Liver (tissue), 9 donors: ENCODE data around the gene COMP. TPM values are rescaled to one million over a fixed set of nuclear protein-coding genes. Genes with fewer than 3 reads are reported as not detected.
"Not testable (repeated sequence)": the region's sequence is repeated elsewhere in the genome, so short reads cannot be mapped to it uniquely, and the experiment has no call there.

Source experiments
- DNase-seq: peaks from one replicate; pipeline ENCODE4 v3.0.0-alpha.2; 2017; ENCODE audit warnings: low spot score
- H3K27ac ChIP-seq, 2 donors: one replicate each; pipeline ENCODE4 v1.7.0; 2013; ENCODE audit warnings: inconsistent platforms in 2 of 2, low read length in 2 of 2, control low read depth in 1 of 2, low read depth in 1 of 2, mild to moderate bottlenecking in 1 of 2
- H3K27me3 ChIP-seq, 4 donors: one replicate each; pipeline versions ENCODE4 v1.6.1 to v1.7.0; 2013; ENCODE audit warnings: low read length in 3 of 4, inconsistent platforms in 1 of 4, mild to moderate bottlenecking in 1 of 4, moderate library complexity in 1 of 4; ENCODE audit not compliant: control insufficient read depth in 4 of 4, insufficient read depth in 4 of 4
- H3K36me3 ChIP-seq, 4 donors: one replicate each; pipeline versions ENCODE4 v1.6.1 to v1.7.0; 2013; ENCODE audit warnings: low read length in 3 of 4, mild to moderate bottlenecking in 3 of 4, low read depth in 1 of 4, moderate library complexity in 1 of 4; ENCODE audit not compliant: control insufficient read depth in 4 of 4, insufficient read depth in 3 of 4
- H3K4me1 ChIP-seq, 4 donors: one replicate each; pipeline versions ENCODE4 v1.6.1 to v1.7.0; 2013; ENCODE audit warnings: low read length in 3 of 4, mild to moderate bottlenecking in 3 of 4, moderate library complexity in 1 of 4; ENCODE audit not compliant: control insufficient read depth in 4 of 4, insufficient read depth in 4 of 4
- H3K4me3 ChIP-seq, 3 donors: one replicate each; pipeline versions ENCODE4 v1.6.1 to v1.7.0; 2013; ENCODE audit warnings: low read length in 3 of 3, control low read depth in 1 of 3, low read depth in 1 of 3, mild to moderate bottlenecking in 1 of 3
- H3K9ac ChIP-seq, 2 donors: one replicate each; pipeline ENCODE4 v1.7.0; 2013; ENCODE audit warnings: low read length in 2 of 2, mild to moderate bottlenecking in 2 of 2, moderate library complexity in 2 of 2, control low read depth in 1 of 2, low read depth in 1 of 2
- H3K9me3 ChIP-seq, 4 donors: one replicate each; pipeline versions ENCODE4 v1.6.1 to v1.7.0; 2013; ENCODE audit warnings: low read length in 3 of 4; ENCODE audit not compliant: control insufficient read depth in 4 of 4
- ATF3 ChIP-seq: IDR thresholded peaks from 2 replicates; pipeline ENCODE4 v1.6.1; 2016; ENCODE audit warnings: antibody characterized with exemption
- CTCF ChIP-seq: fragments of 150-350 bp; IDR thresholded peaks from 2 replicates; pipeline ENCODE4 v1.5.1; 2017; ENCODE audit warnings: improper control_type of control experiment, low read depth, low read length; ENCODE audit not compliant: missing input control
- EGR1 ChIP-seq, 2 donors: IDR thresholded peaks; 2 replicates each; pipeline ENCODE4 v1.6.1; 2016 to 2018; ENCODE audit warnings: antibody characterized with exemption in 2 of 2, low read depth in 2 of 2
- FOXA1 ChIP-seq: IDR thresholded peaks from 2 replicates; pipeline ENCODE4 v1.6.1; 2016; ENCODE audit warnings: antibody characterized with exemption
- FOXA2 ChIP-seq: IDR thresholded peaks from 2 replicates; pipeline ENCODE4 v1.6.1; 2016; ENCODE audit warnings: antibody characterized with exemption
- GABPA ChIP-seq, 2 donors: IDR thresholded peaks in 1 of 2; conservative IDR thresholded peaks in 1 of 2; 2 replicates each; pipeline ENCODE4 v1.6.1; 2016; ENCODE audit warnings: antibody characterized with exemption in 2 of 2, mild to moderate bottlenecking in 1 of 2, moderate library complexity in 1 of 2
- HNF4A ChIP-seq, 2 donors: conservative IDR thresholded peaks; 2 replicates each; pipeline ENCODE4 v1.6.1; 2016; ENCODE audit warnings: antibody characterized with exemption in 2 of 2, mild to moderate bottlenecking in 2 of 2
- HNF4G ChIP-seq: IDR thresholded peaks from 2 replicates; pipeline ENCODE4 v1.6.1; 2016; ENCODE audit warnings: antibody characterized with exemption
- JUND ChIP-seq, 2 donors: IDR thresholded peaks; 2 replicates each; pipeline ENCODE4 v1.6.1; 2016; ENCODE audit warnings: antibody characterized with exemption in 2 of 2
- MAX ChIP-seq: IDR thresholded peaks from 2 replicates; pipeline ENCODE4 v1.6.1; 2016; ENCODE audit warnings: antibody characterized with exemption
- NR2F2 ChIP-seq: IDR thresholded peaks from 2 replicates; pipeline ENCODE4 v1.6.1; 2016; ENCODE audit warnings: antibody characterized with exemption
- RAD21 ChIP-seq, 2 donors: IDR thresholded peaks; 2 replicates each; pipeline ENCODE4 v1.6.1; 2016; ENCODE audit warnings: antibody characterized with exemption in 2 of 2, mild to moderate bottlenecking in 2 of 2
- REST ChIP-seq: IDR thresholded peaks from 2 replicates; pipeline ENCODE4 v1.6.1; 2016; ENCODE audit warnings: antibody characterized with exemption, mild to moderate bottlenecking
- RXRA ChIP-seq, 2 donors: IDR thresholded peaks; 2 replicates each; pipeline ENCODE4 v1.6.1; 2017 to 2018; ENCODE audit warnings: antibody characterized with exemption in 2 of 2, mild to moderate bottlenecking in 1 of 2
- SP1 ChIP-seq: IDR thresholded peaks from 2 replicates; pipeline ENCODE4 v1.6.1; 2018; ENCODE audit warnings: antibody characterized with exemption, mild to moderate bottlenecking
- TAF1 ChIP-seq: conservative IDR thresholded peaks from 2 replicates; pipeline ENCODE4 v1.6.1; 2016; ENCODE audit warnings: antibody characterized with exemption, mild to moderate bottlenecking
- YY1 ChIP-seq: IDR thresholded peaks from 2 replicates; pipeline ENCODE4 v1.6.1; 2016; ENCODE audit warnings: antibody characterized with exemption, mild to moderate bottlenecking
- ZBTB33 ChIP-seq: IDR thresholded peaks from 2 replicates; pipeline ENCODE4 v1.6.1; 2016; ENCODE audit warnings: antibody characterized with exemption
- WGBS: extraction: QIAGEN DNeasy Blood & Tissue Kit; methylation state at CpG from one replicate; pipeline ENCODE4 v1.1.7; 2013; 5-methylcytosine and 5-hydroxymethylcytosine counted together
- polyA plus RNA-seq, 2 donors: library from polyadenylated mRNA; stranded (reverse) in 1 of 2; unstranded in 1 of 2; fragments of 200-250 nt in 1 of 2; fragments of >200 nt in 1 of 2; fragmentation: Nextera tagmentation in 1 of 2; extraction: Ambion mirVana in 1 of 2; gene quantifications; one replicate each; pipeline versions ENCODE4 v1.2.1 to v1.2.3, GENCODE V29; 2013 to 2015
- total RNA-seq, 2 donors: library from RNA; depleted of rRNA; stranded (reverse); fragments of >200 nt; gene quantifications; one replicate each; pipeline ENCODE4 v1.2.3, GENCODE V29; 2014
- donor health status: healthy.
- donor health status: healthy.
- donor health status: healthy.
- donor health status: healthy.
- donor health status: healthy.

COMP gene
- total and polyA plus RNA-seq, 4 donors, result 0.03 to 0.17 TPM; not detected in 2

- DNase-seq, result no peak
- Histone ChIP-seq H3K4me3 (no peak overlapping the region), H3K4me1 (no peaks in the 10 kb centered on the region), H3K9me3 (no peaks in the 10 kb centered on the region), H3K9ac (no peak overlapping the region), H3K27me3 (no peaks in the 10 kb centered on the region), H3K36me3 (no peaks in the 10 kb centered on the region), H3K27ac (no peak overlapping the region)
- 72% methylated on average over 9 of the region's 9 CpGs for WGBS
- TF ChIP-seq REST (no peak), SP1 (no peak), JUND (IDR thresholded peaks at IDR 0.05) (no peak), RAD21 (IDR thresholded peaks at IDR 0.05) (no peak), ATF3 (no peak), FOXA1 (no peak), TAF1 (no peak), MAX (no peak), CTCF (no peak), YY1 (no peak), HNF4G (no peak), HNF4A (conservative IDR thresholded peaks at IDR 0.05) (no peak), EGR1 (IDR thresholded peaks at IDR 0.05; ENCODE audit: low read depth in 2 of 2) (no peak), FOXA2 (no peak), GABPA (IDR thresholded peaks at IDR 0.05 in 1 of 2, conservative IDR thresholded peaks at IDR 0.05 in 1 of 2) (no peak), NR2F2 (no peak), RXRA (IDR thresholded peaks at IDR 0.05) (no peak), ZBTB33 (no peak)
These were observed 23.0 kb upstream of the COMP start for GRCh38 chr19:18814063-18814462.

- H3K9ac ChIP-seq, H3K4me3 ChIP-seq, DNase-seq, H3K36me3 ChIP-seq, H3K4me1 ChIP-seq, H3K27me3 ChIP-seq, H3K9me3 ChIP-seq, H3K27ac ChIP-seq: not testable (repeated sequence)
- WGBS, result 93% methylated on average over 5 of the region's 5 CpGs
These were observed 20.5 kb upstream of the COMP start for GRCh38 chr19:18811638-18812037.
